HG03175 (cell line): ENCODE data around the gene TH.

Source experiments
- ATAC-seq: cut with Tn5 transposase; IDR thresholded peaks from one replicate; pipeline ENCODE4 v1.9.1; 2021; ENCODE audit warnings: mild to moderate bottlenecking, moderate library complexity; ENCODE audit not compliant: unreplicated experiment

Gene TH

DNA sequence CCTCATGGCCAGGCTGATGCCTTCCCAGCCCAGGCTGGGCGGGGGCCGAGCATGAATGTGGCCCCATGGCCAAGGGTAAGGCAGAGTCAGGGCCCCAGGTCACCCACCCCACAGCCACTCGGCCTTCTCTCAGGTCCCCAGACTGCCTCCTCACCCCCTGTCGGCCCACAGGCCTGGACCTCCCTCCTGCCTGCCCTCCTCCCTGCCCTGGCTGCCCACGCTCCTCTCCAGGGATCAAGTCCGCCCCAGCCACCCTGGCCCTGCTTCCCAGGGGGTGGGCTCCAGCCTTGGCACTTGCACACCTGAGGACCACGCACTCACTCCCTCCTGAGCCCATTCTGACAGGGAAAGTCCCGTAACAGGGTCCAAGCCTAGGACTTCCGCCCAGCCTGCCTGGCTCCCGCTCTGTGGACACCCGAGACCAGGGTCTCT lies 37.8 kb upstream of the TH start:
- ATAC-seq, result no peak

DNA sequence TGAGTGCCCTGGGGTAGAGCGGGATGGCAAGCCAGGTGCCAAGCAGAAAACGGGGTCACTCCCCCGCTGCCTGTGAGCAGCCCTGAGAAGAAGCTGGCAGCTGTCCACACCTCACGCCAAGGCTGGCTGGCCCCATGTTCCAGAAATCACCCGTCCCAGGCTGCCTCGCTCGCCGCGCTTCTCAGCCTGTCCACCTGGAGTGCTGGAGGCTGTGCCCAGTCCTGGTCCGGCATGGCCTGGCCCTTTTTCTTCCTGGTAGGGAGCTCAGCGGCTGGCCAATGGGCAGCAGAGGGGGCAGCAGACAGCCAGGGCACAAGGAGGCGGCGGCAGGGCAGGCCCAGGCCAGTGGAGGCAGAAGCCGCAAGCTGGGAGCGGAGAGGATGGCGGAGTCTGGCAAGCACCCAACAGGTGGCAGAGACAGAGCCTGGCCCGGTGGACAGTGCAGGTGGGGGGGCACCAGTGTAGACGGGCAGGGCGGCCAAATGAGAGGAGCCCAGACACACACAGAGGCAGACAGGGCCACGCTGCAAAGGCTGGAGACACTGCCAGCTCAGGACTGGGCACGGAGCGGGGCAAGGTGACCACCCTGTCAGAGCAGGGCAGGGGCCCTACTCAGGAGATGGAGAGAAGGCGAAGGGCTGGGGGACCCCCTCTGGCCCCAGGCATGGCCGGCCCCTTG lies 37.2 kb upstream of the TH start:
- no peak for ATAC-seq

DNA sequence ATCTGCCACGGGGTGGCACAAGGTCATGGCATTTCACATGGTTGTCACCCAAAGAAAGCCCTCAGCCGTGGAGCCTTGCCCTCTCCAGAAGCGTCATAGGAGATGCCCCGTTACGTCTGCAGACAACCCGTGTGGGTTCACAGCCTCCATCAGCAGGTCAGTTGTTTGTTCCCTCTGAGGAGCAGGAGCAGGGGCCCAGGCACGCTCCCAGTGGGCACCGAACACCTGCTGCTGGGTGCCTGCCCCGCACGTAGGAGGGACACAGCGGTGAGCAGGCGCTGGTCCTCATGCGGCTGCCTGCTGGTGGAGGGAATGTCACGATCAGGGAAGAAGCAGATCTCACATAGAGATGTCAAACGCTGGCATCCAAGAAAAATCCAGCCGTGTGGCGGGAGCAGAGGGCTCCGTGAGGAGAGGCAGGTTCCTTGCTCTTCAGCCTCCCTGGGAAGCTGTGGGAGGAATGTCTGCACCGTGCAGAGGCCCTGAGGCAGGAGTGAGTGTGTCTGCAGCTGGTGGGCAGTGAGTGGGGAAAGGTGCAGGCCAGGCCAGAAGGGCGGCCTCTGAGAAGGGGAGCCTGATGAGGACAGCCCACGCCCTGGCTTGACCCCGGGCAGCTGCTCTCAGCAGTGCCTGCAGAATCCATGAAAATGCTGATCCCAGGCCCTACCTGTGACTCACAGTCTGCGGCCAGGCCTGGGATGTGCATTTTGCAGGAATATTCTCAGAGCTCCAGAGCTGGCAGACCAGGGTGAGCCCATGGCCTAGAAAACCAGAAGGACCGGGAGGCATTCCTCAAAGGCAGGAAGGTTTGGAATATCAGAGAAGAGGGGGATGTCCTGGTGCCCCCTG lies 36.4 kb upstream of the TH start:
- no peak for ATAC-seq

DNA sequence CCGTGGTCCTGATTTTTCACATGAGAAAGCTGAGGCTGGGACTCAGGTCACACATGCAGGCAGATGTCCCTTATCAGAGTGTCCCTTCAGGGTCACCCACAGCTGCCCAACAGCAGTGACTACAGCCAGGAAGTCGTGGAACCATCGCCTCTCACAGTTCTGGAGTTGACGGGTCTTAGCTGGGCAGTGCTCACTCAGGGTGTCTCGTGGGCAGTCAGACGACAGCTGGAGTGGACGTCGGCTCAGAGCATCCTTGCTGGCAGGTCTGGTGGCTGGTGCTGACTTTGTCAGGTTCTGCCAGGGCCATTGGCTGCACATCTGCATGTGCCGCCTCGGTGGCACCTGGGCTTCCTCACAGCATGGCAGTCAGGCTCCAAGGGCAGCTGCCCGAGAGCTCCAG lies 35.6 kb upstream of the TH start:
- no peak for ATAC-seq

DNA sequence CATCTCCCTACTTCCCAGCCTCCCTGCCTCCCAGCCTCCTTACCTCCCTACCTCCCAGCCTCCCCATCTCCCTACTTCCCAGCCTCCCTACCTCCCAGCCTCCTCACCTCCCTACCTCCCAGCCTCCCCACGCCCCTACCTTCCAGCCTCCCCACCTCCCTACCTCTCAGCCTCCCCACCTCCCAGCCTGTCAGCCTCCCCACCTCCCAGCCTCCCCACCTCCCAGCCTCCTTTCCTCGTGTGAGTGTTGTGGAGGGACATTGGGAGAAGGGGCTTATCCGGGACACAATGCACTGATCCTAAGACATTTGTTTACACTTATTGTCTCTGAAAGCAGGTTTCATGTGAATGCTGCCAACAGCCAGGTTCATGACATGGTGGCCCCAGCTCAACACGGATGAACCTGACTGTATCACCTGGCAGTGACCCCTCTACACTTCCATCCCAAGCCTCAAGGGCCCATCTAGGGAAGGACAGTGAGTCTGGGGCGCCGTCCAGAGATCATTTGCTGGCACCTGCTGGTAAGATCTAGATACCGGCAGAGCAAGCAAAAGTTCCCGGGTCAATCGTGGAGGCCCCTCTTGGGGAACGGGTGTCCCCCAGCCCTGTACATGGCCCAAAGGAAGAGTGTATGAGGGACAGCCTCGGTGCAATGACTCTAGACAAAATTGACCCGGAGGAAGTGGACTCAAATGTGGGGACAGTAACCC lies 34.5 kb upstream of the TH start:
- no peak for ATAC-seq

DNA sequence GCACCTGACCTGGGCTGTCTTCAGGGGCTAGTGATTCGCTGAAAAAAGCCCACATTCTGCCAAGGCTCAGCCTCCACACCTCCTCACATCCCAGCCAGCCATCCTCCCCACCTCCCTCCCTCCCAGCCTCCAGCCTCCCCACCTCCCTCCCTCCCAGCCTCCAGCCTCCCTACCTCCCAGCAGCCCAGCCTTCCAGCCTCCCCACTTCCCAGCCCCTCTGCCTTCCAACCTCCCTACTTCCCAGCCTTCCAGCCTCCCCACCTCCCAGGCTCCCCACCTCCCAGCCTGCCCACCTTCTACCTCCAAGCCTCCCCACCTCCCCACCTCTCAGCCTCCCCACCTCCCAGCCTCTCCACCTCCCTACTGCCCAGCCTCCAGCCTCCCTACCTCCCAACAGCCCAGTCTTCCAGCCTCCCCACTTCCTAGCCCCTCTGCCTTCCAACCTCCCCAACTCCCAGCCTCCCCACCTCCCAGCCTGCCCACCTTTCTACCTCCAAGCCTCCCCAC lies 33.7 kb upstream of the TH start:
- no peak for ATAC-seq

DNA sequence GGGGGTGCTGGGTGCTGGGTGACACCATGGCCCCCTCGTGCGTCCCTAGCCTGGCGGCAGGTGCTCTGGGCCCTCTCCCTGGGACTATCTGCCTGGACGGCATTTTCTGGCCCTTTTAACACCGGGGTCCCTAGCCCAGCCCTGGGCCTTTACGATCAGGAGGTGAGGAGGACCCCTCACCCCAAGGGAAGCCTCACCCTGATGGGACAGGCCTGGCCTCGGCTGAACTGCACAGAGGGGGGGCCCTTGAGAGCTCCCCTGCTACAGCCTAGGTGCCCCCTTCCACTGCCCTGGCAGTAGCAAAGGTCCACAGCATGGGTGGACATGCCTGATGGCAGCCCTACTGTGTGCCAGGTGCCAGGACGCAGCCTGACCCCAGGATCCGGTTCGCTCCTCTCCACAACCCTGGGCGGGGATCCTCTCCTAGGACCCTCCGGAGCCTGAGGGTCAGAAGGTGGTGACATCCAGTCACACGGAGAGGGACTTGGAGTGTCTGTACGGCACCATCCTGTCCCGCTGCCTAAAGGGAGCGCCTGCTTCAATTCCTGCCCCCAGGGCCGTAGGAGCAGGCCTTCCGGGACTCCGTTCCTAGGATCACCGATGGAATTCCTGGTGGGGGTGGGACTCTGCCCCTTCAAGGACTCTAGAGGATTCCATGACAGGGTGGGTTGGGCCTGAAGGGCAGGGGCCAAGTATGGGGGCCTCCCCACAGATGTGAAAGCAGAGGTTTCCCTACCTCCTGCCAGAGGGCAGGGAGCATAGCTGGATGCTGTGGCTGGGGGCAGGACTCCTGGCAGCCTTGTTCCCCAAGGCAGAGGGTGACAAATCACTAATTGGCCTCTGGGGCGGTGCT lies 33.0 kb upstream of the TH start:
- no peak for ATAC-seq

DNA sequence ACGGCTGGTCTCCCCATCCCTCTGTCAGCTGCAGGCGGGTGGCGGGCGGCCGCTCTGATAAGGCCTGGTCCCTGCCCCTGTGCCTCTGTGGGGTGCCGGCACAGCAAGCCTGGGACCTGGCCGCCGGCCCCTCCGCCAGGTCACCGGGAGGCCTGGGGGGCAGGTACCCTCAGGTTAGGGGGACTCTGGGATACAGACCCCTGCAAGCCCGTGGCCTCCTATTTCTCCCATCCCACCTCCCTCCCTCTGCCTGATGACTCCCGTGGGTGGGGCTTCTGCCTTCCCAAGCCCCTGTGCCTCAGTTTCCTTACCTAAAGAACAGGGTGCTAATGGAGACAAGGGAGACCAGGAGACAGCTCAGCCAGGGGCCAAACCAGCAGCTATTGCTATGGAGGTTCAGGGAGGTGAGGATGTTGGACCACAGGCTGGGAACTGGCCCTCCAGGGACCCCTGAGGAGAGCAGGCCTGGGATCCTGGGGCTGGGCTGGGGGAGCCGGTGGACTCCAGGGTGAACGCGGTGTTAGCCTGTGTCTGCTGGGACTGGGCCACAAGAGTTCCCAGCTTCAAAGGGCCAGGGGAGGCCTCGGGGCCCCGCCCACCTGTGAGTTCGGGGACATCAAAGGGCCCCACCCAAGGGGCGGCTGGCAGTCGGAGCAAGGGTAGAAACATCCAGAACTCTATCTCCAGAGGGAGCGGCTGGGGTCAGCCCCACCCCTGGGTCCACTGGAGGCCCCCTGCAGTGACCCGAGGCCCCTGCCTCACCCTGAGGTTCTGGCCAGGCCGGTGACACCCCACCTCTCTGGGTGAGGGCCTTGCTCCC lies 32.0 kb upstream of the TH start:
- ATAC-seq, result no peak

DNA sequence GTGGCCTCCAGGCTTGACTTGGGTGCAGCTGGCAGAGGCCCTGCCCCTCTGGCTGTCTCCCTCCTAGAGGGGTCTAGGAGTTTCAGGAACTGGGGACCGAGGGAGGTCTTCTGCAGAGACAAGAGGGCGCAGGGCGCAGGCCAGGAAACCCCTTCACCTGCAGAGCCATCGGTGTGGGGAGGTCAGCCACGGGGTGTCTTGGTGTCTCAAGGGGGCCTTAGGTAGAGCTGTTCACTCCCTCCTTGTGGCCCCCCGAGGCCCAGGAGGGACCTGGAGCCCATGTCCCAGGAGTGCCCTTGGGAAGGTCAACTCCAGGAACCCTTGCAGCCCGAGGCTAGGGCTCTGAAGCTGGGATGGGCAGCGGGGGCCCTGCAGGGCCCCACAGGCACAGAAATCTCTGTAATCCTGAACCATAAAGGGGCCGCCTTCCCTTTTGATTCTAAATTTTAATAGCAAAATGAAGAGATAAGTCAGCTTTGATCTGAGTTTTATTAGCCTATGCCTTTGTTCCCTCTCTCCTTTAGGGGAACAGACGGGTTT lies 31.4 kb upstream of the TH start:
- no peak for ATAC-seq

DNA sequence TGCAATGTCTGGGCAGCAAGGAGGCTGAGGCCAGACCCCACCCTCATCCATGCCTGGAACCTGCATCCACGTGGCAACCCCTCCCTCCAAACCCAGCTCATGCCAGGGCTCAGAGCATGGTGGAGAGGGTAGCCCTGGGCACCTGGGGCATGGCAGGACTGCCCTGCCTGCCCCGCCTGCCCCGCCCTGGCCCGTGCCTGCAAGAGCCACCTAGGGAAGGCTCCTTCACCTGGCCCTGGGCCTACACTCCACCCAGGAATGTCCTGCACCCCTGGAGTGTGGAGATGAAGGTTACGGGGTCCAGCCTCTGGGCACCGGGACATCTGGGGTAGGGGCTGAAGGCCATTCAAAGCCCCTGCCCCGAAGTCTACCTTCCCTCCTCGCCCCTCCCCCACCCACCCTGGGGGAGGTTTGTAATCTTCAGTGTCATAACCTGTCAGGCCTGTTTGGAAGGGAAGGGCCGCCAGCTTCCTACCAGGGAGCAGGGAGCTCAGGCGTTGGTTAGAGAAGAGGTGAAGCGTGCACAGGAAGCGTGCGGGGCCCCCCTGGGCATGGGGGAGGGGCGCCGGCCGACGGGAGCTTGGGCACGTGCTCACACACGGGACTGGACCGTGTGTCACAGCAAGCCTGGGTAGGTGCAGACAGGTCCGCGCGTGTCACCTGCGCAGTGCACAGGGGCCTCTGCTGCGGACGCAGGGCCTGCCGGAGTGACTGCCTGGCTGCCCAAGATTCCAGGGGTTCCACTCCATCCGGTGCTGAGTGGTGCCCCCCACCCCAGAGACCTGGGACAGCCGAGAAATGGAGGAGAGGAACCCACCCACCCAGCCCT lies 30.7 kb upstream of the TH start:
- no peak for ATAC-seq

DNA sequence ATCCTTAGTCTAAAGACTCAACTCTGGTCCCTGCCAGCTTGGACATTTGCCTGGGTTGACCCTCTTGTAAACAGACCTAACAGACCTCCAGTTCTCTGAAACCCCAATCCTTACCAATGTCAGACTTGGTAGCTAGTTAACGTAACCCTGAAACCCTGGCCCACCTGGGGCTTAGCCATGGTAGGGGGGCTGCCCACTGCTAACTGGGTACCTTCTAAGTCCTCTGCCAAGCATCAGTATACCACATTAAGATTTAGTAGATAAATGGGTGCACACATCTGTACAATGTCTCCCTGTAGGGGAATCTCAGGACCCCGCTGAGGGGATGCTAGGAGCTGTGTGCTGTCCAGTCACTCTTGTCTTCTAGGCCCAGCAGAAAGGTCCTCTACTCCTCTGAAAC lies 29.9 kb upstream of the TH start:
- ATAC-seq, result no peak

DNA sequence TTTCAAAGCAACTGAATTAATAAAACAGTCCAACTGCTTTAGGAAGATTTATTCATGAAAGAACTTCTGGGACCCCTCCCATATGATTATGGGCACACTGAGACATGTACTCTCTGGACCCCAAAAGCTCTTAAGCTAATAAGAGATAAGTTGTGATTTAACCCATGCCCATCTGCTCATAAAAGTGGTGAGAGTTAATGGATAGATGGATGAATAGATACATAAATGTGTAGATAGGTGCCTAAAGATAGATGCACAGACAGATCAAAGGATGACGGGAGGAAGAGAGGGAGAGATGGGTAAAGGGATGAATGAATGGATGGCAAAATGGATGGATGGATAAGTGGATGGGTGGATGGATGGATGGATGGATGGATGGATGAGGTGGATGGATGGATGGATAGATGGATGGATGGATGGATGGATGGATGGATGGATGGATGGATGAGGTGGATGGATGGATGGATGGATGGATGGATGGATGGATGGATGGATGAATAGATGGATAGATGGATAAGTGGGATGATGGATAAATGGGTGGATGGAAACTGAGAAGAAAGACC lies 29.4 kb upstream of the TH start:
- no peak for ATAC-seq

DNA sequence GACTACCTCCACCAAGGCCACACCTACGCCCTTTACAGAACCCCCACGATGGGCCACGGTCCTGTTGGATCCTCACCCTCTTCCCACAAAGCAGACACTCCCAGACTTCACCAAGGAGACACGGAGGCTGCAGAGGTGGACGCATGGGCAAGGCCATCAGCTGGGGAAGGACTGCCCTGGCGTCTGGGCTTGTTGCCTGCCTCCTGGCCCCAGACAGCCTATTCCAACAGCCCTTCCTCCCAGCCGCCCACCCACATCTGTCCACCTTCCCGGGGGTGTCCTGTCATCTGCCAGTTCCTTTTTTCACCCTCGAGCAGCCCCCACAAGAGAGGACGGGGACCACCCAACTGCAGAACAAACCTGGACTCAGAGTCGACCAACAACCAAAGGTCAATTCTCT lies 28.9 kb upstream of the TH start:
- no peak for ATAC-seq

DNA sequence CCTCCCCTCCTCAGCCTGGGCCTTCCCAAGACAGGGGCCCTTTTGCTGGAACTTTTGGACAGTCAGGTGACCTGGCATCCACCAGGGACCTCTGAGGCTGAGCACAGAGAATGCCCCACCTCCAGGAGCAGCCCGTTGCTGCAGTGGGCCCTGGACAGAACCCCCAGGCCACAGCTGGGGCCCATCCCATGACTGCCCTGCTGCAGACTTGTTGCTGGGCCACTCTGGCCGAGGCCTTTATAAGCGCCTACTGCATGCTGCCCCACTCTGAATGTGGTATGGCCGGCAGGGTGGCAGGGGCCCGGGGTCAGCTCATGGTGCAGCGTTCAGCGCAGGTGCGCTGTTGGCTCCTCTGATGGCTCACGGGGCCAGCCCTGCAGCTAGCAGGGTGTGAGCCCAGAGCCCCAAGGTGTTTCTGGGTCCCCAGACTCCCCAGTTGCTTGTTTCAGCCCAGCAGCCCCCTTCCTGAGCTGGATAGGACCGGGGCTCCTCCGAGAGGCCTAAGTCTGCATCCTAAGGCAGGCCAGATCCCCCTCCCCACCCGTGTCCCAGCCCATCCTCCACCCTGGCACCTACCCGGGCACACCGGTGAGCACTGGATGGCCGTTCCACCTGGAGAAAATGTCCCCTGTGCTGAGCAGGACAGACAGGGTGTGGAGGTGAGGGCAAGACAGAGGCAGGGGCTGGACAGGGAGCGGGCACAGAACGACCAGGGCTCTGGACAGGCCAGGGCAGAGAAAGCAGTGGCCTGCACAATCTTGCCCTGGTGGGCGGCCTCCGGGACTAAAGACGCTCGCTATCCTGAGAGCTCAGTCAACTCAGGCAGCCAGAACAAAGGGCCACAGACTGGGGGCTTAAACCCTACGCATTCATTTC lies 28.1 kb upstream of the TH start:
- no peak for ATAC-seq

DNA sequence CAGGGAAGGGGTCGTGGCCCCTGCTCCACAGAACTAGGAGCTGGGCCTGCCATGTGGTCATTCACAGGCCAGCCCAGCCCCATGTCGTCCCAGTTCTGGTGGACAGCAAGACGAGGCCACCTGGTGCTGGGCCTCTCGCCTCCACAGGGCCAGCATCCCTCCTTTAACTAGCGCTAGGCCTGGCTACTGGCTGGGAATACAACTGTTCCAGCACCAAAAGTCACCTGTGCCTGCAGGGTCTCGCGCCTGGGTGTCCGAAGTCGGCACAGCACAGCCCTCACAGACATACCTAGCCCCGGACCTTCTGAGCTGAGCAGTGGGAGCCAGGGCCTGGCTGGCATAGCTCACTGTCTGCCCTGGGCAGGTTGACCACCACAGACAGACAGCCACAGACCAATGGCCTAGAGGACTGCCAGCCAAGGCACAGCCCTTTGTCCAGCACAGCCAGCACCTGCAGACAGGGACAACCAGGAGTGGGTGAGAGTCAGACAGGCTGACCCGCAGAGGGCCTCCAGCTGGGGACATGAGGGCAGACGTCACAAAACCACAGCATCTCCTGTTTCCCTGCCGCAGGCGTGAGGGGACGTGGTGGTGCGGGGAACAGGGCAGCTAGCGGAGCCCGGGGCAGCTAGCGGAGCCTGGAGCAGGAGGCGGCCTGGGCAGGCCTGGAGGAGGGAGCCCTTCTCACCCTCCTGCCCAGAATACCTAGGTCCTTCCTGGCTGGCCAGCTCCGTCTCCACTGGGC lies 27.2 kb upstream of the TH start:
- no peak for ATAC-seq

DNA sequence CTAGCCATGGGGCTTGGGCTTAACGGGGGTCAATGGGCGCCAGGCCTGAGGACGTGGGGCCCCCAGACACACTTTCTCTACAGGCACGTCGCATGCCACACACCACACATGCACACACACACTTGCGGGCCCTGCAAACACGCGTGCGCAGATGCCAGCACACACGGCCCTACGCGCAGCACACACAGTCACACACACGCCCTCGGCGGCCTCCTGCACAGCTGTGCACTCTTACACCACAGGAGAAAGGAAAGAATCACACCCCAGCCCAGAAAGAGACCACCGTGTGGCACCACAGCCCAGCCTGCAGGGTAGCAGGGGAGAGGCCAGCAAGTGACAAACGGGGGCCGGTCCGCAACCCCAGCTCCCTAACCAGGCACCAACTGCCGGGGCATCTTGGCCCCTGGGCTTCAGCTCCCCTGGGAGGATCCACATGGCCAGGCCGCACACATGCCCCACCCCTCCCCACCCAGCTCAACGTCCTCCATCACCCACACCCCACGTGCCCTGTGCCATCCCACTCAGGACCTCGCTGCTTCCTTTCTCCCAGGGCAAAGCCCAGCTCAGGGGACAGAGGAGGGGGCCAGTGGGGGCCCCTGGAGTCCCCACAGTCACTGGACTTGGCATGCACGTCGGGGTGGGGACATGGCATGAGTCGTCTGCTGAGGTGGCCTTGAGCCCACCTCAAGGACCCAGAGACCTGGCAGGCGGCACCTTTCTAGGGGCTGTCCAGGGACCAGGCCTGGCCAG lies 26.3 kb upstream of the TH start:
- ATAC-seq, result no peak
